Keratinocyte (primary cell): Measurements from ENCODE around the gene MAPRE2. TPM values are rescaled to one million over a fixed set of nuclear protein-coding genes. Genes with fewer than 3 reads are reported as not detected.

Source experiments
- DNase-seq: peaks from one replicate; pipeline ENCODE4 v3.0.0-alpha.2; 2011; ENCODE audit warnings: low read depth, missing footprints, low spot score
- FAIRE-seq: peaks from 2 replicates; lab custom pipeline; 2011; peaks lifted over from hg19 to GRCh38; lab: Jason Lieb, UNC
- H2AFZ ChIP-seq: 2 replicates; pipeline ENCODE4 v1.6.0; 2012; ENCODE audit warnings: low read length, control low read depth, inconsistent platforms; ENCODE audit not compliant: control insufficient read depth
- H3K27ac ChIP-seq: 2 replicates; pipeline ENCODE4 v1.5.1; 2011; ENCODE audit warnings: low read length; ENCODE audit not compliant: control insufficient read depth, insufficient read depth
- H3K27me3 ChIP-seq: 3 replicates; pipeline ENCODE4 v1.6.0; 2011; ENCODE audit warnings: low read length; ENCODE audit not compliant: control insufficient read depth, insufficient read depth; ENCODE audit errors: extremely low read depth
- H3K36me3 ChIP-seq, 2 experiments: 2 replicates in 1 of 2; 3 replicates in 1 of 2; pipeline ENCODE4 v1.5.1; 2011; ENCODE audit warnings: low read length in 2 of 2, mild to moderate bottlenecking in 1 of 2; ENCODE audit not compliant: control insufficient read depth in 2 of 2, insufficient read depth in 2 of 2; ENCODE audit errors: extremely low read depth in 1 of 2
- H3K4me1 ChIP-seq: 3 replicates; pipeline ENCODE4 v1.5.1; 2011; ENCODE audit warnings: low read length; ENCODE audit not compliant: control insufficient read depth, insufficient read depth; ENCODE audit errors: extremely low read depth
- H3K4me2 ChIP-seq: 3 replicates; pipeline ENCODE4 v1.6.0; 2011; ENCODE audit warnings: low read depth, low read length; ENCODE audit not compliant: control insufficient read depth, insufficient read depth; ENCODE audit errors: extremely low read depth
- H3K4me3 ChIP-seq, 3 experiments: fragments of 200-600 bp in 1 of 3; sonication (generic) in 1 of 3; 2 replicates in 2 of 3; 3 replicates in 1 of 3; pipeline ENCODE4 v1.5.1; 2011 to 2016; ENCODE audit warnings: low read length in 3 of 3, mild to moderate bottlenecking in 3 of 3, control low read depth in 2 of 3, inconsistent platforms in 1 of 3, low read depth in 1 of 3, mixed read lengths in 1 of 3, mixed run types in 1 of 3, moderate library complexity in 1 of 3; ENCODE audit not compliant: control insufficient read depth in 2 of 3, insufficient read depth in 2 of 3; ENCODE audit errors: extremely low read depth in 1 of 3
- H3K79me2 ChIP-seq: 2 replicates; pipeline ENCODE4 v1.6.0; 2012; ENCODE audit warnings: low read length; ENCODE audit not compliant: control insufficient read depth, insufficient read depth
- H3K9ac ChIP-seq: 3 replicates; pipeline ENCODE4 v1.6.0; 2011; ENCODE audit warnings: low read length; ENCODE audit not compliant: control insufficient read depth, insufficient read depth; ENCODE audit errors: extremely low read depth
- H3K9me1 ChIP-seq: 3 replicates; pipeline ENCODE4 v1.6.0; 2011; ENCODE audit warnings: low read length; ENCODE audit not compliant: control insufficient read depth, insufficient read depth; ENCODE audit errors: extremely low read depth
- H3K9me3 ChIP-seq: 2 replicates; pipeline ENCODE4 v1.5.1; 2012; ENCODE audit warnings: low read depth, low read length; ENCODE audit not compliant: control insufficient read depth
- H4K20me1 ChIP-seq: 3 replicates; pipeline ENCODE4 v1.6.0; 2011; ENCODE audit warnings: low read length; ENCODE audit not compliant: control insufficient read depth, insufficient read depth; ENCODE audit errors: extremely low read depth
- CTCF ChIP-seq, 3 experiments: IDR thresholded peaks in 1 of 3; conservative IDR thresholded peaks in 1 of 3; optimal IDR thresholded peaks in 1 of 3; 2 replicates in 2 of 3; 3 replicates in 1 of 3; pipeline versions ENCODE3 to v1.5.1; 2011; ENCODE audit warnings: low read length in 3 of 3, mild to moderate bottlenecking in 3 of 3, moderate library complexity in 2 of 3, control low read depth in 1 of 3, inconsistent platforms in 1 of 3; ENCODE audit not compliant: insufficient read depth in 2 of 3; ENCODE audit errors: extremely low read depth in 1 of 3
- EZH2 ChIP-seq: IDR thresholded peaks from one replicate; pipeline ENCODE4 v1.6.1; 2012; ENCODE audit warnings: inconsistent platforms, mild to moderate bottlenecking, low read length, moderate library complexity
- dilution Hi-C: fragments of 300-500 bp; cut with MboI; formaldehyde crosslinking; loops from one replicate; pipeline ENCODE4 v1.7.0; 2020; ENCODE audit warnings: low sequenced_read_pairs; ENCODE audit not compliant: extremely low pct_ligation_motif_present
- polyA plus RNA-seq, 5 experiments: library from polyadenylated mRNA; depleted of rRNA in 3 of 5; stranded (reverse) in 3 of 5; stranded (forward) in 1 of 5; unstranded in 1 of 5; fragments of >200 nt; gene quantifications; 1 replicate in 1 of 5; 2 replicates in 3 of 5; 3 replicates in 1 of 5; pipeline versions ENCODE4 v1.2.1 to v1.2.3, GENCODE V29; 2011 to 2012; ENCODE audit warnings: missing spikeins in 2 of 5, low read depth in 1 of 5, low replicate concordance in 1 of 5

The MAPRE2 gene
- polyA plus RNA-seq, 1 donor (not counting 4 experiments of a cell fraction or from before 2014, with no cell fraction given): 14.2 TPM

GRCh38 chr18:35097763-35098162 lies 56.5 kb downstream of the MAPRE2 start:
- dilution Hi-C loops: no loop called here
- H4K20me1 ChIP-seq: no peaks in the 10 kb centered on the region
- H3K9me1 ChIP-seq: no peaks in the 10 kb centered on the region
- no peak overlapping the region for H2AFZ ChIP-seq
- H3K4me1 ChIP-seq: no peaks in the 10 kb centered on the region
- FAIRE-seq (no peak), DNase-seq (no peak)
- H3K9me3 ChIP-seq: no peaks in the 10 kb centered on the region
- H3K4me3 ChIP-seq: no peak overlapping the region
- no peak overlapping the region for H3K9ac ChIP-seq
- no peak overlapping the region for H3K4me2 ChIP-seq
- no peaks in the 10 kb centered on the region for H3K36me3 ChIP-seq
- H3K27me3 ChIP-seq: no peaks in the 10 kb centered on the region
- no peaks in the 10 kb centered on the region for H3K79me2 ChIP-seq
- H3K27ac ChIP-seq: no peak overlapping the region
- no peak for TF ChIP-seq CTCF (optimal IDR thresholded peaks at IDR 0.05 in 1 of 3, IDR thresholded peaks at IDR 0.05 in 1 of 3, conservative IDR thresholded peaks at IDR 0.05 in 1 of 3; ENCODE audit: extremely low read depth in 1 of 3, insufficient read depth in 2 of 3, low read length in 3 of 3)
- no peak for TF ChIP-seq EZH2

DNA sequence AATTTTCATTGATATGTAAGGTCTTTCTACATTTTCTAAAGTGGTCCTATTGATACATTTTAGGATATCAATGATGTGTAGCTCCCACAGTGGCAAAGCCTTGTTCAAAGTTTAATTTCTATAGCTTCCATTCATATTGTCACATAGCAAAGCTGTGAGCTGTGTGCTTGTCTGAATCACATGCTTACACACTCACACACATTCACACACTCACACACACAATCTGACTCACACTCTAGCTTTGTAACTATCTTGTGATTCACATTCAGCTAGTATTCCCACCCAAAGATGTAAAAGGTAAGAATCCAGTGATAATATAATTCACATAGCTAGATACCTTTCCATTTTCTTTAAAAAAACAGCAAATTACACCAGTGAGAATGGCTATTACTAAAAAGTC lies 58.7 kb downstream of the MAPRE2 start:
- no peak overlapping the region for H2AFZ ChIP-seq
- FAIRE-seq: peak; percentile 32

More for the DNA sequence above, 58.7 kb downstream of the MAPRE2 start:
- Histone ChIP-seq H3K9me3 (no peaks in the 10 kb centered on the region), H3K79me2 (no peaks in the 10 kb centered on the region), H3K4me3 (no peak overlapping the region), H3K9ac (no peak overlapping the region), H4K20me1 (no peaks in the 10 kb centered on the region), H3K27me3 (no peaks in the 10 kb centered on the region), H3K4me2 (no peak overlapping the region), H3K27ac (no peak overlapping the region), H3K36me3 (no peaks in the 10 kb centered on the region), H3K9me1 (no peaks in the 10 kb centered on the region), H3K4me1 (no peaks in the 10 kb centered on the region)
- TF ChIP-seq EZH2 (no peak), CTCF (optimal IDR thresholded peaks at IDR 0.05 in 1 of 3, IDR thresholded peaks at IDR 0.05 in 1 of 3, conservative IDR thresholded peaks at IDR 0.05 in 1 of 3; ENCODE audit: extremely low read depth in 1 of 3, insufficient read depth in 2 of 3, low read length in 3 of 3) (no peak)
- dilution Hi-C loops: no loop called here
- DNase-seq: peak; percentile 11
